H1 (cell line): ENCODE data around the gene HSH2D. TPM values are rescaled to one million over a fixed set of nuclear protein-coding genes. Genes with fewer than 3 reads are reported as not detected.

Experiments
- POLR2AphosphoS5 ChIP-seq: IDR thresholded peaks from 2 replicates; pipeline ENCODE4 v1.6.1; 2011; ENCODE audit warnings: low read depth, low read length
- RBBP5 ChIP-seq: IDR thresholded peaks from 2 replicates; pipeline ENCODE4 v1.7.1; 2012; ENCODE audit warnings: low read depth, mild to moderate bottlenecking, inconsistent platforms, low read length, moderate library complexity, borderline replicate concordance
- SIN3A ChIP-seq, 2 experiments: IDR thresholded peaks in 1 of 2; conservative IDR thresholded peaks in 1 of 2; 2 replicates each; pipeline ENCODE4 v1.6.1; 2011 to 2012; ENCODE audit warnings: low read length in 2 of 2, improper control_type of control experiment in 1 of 2, low read depth in 1 of 2, mild to moderate bottlenecking in 1 of 2
- SIX5 ChIP-seq: IDR thresholded peaks from 2 replicates; pipeline ENCODE4 v1.6.1; 2011; ENCODE audit warnings: mild to moderate bottlenecking, low read depth, low read length
- TAF1 ChIP-seq: IDR thresholded peaks from 2 replicates; pipeline ENCODE4 v1.6.1; 2011; ENCODE audit warnings: mild to moderate bottlenecking, low read depth, low read length
- polyA plus RNA-seq, 7 experiments: library from polyadenylated mRNA; depleted of rRNA in 3 of 7; stranded (reverse) in 5 of 7; unstranded in 2 of 7; fragments of >200 nt in 5 of 7; fragments of 200-250 nt in 2 of 7; gene quantifications; 1 replicate in 5 of 7; 2 replicates in 1 of 7; 4 replicates in 1 of 7; pipeline versions ENCODE4 v1.2.1 to v1.2.3, GENCODE V29; 2011 to 2013; ENCODE audit warnings: missing spikeins in 2 of 7, mixed read lengths in 2 of 7
- total RNA-seq: library from RNA; stranded (reverse); fragmentation: NEBNext Ultra II Directional; extraction: Animal tissue kit (Norgen Biotek cat#: 25700); gene quantifications from 2 replicates; pipeline ENCODE4 v1.2.1, GENCODE V29; 2021

The HSH2D gene
- total and polyA plus RNA-seq, 2 of the 8 experiments (the other 6 are each of a cell fraction or from before 2014, with no cell fraction given), result 0.67 to 1.6 TPM

DNA sequence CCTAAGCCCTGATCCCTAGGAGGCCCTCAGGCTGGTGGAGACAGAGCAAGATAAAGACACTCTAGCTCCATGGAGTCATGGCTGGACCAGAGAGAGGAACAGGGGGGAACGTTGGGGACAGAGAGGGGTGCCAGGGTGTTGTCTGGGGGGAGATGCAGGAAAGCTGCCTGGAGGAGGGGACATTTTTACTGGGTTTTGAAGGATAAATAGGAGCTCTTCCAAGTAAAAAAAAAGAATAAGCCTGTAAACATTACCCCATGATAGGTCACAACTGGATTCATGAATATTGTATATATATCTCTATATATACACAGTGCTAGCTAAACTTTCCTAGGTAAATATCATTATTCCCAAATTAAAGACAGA is 714 bp downstream of the HSH2D start (continued):
- TF ChIP-seq RBBP5 (no peak), POLR2AphosphoS5 (no peak), SIX5 (no peak), SIN3A (conservative IDR thresholded peaks at IDR 0.05 in 1 of 2, IDR thresholded peaks at IDR 0.05 in 1 of 2; ENCODE audit: low read depth in 1 of 2, low read length in 2 of 2) (no peak), TAF1 (no peak)
